G401 (cell line): ENCODE data around the gene ARMC2. TPM values are rescaled to one million over a fixed set of nuclear protein-coding genes. Genes with fewer than 3 reads are reported as not detected.
A peak's percentile ranks its signal among the peaks of the same experiment; 100 is the strongest.
"Not testable (repeated sequence)": the region's sequence is repeated elsewhere in the genome, so short reads cannot be mapped to it uniquely, and the experiment has no call there.

Experiments
- DNase-seq: peaks from one replicate; pipeline ENCODE4 v3.0.0-alpha.2; 2015; ENCODE audit warnings: low spot score
- in situ Hi-C: cut with HindIII; loops from 2 replicates; pipeline ENCODE4 v1.10.0; 2016; ENCODE audit warnings: low sequenced_read_pairs, mixed read lengths
- total RNA-seq: library from RNA; depleted of rRNA; stranded (reverse); fragments of >200 nt; shearing (Covaris generic); gene quantifications from 2 replicates; pipeline ENCODE4 v1.2.3, GENCODE V29; 2014

Gene ARMC2
- total RNA-seq, 1 experiment from 2014 or later = 0.54 TPM

- in situ Hi-C loops = no loop called here
- no peak for DNase-seq
Measured at GRCh38 chr6:108853077-108853476, 4.9 kb downstream of the ARMC2 start.

- in situ Hi-C loops = no loop called here
- DNase-seq = no peak
Measured at GRCh38 chr6:108862479-108863191, 14.4 kb downstream of the ARMC2 start.

DNA sequence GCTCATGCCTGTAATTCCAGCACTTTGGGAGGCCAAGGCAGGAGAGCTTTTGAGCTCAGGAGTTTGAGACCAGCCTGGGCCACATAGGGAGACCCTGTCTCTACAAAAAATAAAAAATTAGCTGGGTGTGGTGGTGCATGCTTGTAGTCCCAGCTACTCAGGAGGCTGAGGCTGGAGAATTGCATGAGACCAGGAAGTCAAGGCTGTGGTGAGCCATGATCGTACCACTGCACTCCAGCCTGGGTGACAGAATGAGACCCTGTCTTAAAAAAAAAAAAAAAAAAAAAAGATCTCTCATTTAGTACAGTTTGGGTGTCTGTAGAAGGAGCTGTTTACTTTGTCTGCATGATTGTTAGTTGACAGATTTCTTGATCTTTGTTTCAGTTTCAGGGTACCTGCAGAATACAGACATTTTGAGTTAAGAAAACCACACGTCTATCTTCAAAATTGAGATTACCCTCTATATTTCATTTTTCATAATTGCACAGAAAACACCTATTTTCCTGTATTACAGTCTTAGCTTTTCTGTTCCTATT lies 17.6 kb downstream of the ARMC2 start:
- in situ Hi-C loops, DNase-seq: not testable (repeated sequence)

DNA sequence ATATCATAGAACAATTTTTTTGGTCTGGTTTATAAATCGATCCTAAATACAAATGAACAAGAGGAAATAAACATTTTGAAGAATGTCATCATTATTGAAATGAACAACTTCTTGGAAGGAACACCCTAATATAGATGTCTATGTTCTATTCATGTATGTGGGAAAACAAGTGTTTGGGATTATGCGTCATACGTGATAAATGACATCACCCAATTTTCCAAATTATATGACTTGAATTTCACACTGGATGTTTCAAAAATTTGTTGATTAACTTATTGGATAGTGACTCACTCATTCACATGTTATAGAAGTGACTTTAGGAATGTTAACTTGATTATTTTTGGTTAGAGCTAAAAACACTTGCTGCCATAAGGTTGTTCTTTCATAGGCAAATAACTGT lies 18.6 kb downstream of the ARMC2 start:
- DNase-seq = no peak
- in situ Hi-C loops = no loop called here

DNA sequence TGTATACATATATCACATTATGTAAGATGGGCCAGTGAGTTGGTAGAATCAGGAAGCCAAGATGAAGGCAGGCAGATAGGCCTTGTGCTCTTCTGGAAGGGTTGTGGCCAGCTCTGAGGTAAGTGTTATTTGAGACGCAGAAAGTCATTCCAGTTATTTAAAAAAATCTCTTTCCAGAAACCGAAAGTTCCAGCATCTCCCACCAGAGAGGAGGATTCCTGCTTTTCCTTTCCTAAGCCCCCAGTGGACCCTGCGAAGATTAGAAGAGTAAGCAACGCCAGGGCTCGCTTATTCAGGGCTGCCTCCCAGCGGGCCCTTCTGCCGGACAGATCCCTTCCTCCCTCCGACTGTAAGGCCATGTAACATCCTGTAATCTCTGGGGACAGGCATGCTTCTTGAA lies 20.4 kb downstream of the ARMC2 start:
- DNase-seq = no peak
- in situ Hi-C loops = no loop called here

DNA sequence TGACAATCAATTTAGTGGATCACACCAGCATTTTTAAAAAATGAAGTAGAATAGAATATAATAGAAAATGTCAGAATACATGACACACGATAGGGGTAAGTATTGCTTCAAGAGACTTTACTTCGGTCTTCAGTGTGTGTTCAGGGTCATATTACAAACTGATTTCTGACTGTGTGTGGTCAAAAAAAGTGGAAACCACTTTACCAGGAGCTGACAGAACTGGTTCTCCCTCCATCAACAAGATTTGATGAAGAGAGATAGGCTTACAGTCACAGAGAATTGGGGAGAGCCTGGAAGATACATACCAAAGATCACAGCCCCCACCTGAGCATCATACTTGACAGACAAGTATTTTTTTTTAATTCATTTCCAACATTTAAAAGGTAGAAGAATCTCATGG lies 21.7 kb downstream of the ARMC2 start:
- no peak for DNase-seq

DNA sequence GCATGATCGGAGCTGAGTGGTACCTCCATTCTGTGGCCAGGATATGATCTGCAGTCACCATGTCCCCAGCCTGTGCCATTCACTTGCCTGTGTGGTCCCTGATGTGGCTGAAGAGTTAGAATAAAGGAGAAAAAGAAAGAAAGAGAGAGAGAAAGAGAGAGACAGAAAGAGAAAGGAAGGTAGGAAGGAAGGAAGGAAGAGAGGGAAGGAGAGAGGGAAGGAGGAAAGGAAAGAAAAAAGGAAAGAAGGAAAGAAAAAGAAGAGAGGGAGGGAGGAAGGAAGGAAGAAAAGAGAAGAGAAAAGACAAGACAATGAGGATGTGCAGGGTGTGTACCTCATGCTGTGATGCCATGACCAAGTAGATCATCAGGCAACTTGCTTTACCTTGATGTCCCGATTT lies 22.1 kb downstream of the ARMC2 start:
- DNase-seq = no peak
- in situ Hi-C loops = no loop called here

More for the DNA sequence above, 21.7 kb downstream of the ARMC2 start:
- in situ Hi-C loops = no loop called here

- peak; percentile 31 for DNase-seq
- in situ Hi-C loops = no loop called here
Measured at GRCh38 chr6:108872141-108872557, 23.9 kb downstream of the ARMC2 start.

DNA sequence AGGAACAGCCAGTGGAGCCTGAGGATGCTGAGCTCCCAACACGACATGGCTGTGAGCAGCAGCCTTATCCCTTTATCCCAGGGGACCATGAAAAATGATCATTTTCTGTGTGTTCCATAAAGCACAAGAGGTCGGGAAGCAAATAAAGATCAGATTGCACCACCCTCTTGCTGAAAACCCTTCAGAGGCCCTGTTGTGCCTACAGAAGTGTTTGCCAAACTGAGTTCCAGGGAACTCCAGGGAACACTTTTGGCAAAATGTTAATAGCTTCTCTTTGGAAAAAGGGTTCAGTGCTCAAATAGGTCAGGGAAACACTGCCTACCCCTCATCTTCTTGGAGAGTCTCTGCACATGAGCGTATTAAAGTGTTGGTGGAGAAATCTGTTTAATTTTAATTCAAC lies 24.4 kb downstream of the ARMC2 start:
- no peak for DNase-seq
- in situ Hi-C loops = no loop called here

- DNase-seq = no peak
- in situ Hi-C loops = no loop called here
Measured at GRCh38 chr6:108873251-108873650, 25.0 kb downstream of the ARMC2 start.

GRCh38 chr6:108873971-108874370 lies 25.7 kb downstream of the ARMC2 start:
- no peak for DNase-seq
- in situ Hi-C loops = no loop called here

- no peak for DNase-seq
- in situ Hi-C loops = no loop called here
Measured at GRCh38 chr6:108874470-108875160, 26.4 kb downstream of the ARMC2 start.

DNA sequence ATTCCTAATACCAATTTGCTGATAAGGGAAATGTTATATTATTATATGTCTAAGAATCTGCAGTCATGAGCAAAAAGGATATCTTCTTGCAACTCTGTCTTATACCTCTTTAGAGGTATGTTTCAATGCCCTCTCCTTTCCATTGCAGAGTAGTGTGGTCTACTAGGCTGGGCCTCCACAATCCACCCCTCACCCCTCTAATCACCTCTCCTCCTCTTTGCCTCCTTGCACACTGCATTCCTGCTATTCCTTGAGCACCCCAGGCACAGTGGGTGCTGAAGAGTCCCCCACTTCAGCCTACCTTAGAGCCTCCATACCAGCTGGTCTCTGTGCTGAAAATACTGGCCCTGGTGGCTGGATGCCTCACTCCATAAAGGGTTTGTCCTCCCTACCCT lies 26.9 kb downstream of the ARMC2 start:
- in situ Hi-C loops = no loop called here
- DNase-seq = no peak

- in situ Hi-C loops = no loop called here
- no peak for DNase-seq
Measured at GRCh38 chr6:108877046-108877751, 29.0 kb downstream of the ARMC2 start.

- no peak for DNase-seq
- in situ Hi-C loops = no loop called here
Measured at GRCh38 chr6:108878942-108879341, 30.7 kb downstream of the ARMC2 start.

DNA sequence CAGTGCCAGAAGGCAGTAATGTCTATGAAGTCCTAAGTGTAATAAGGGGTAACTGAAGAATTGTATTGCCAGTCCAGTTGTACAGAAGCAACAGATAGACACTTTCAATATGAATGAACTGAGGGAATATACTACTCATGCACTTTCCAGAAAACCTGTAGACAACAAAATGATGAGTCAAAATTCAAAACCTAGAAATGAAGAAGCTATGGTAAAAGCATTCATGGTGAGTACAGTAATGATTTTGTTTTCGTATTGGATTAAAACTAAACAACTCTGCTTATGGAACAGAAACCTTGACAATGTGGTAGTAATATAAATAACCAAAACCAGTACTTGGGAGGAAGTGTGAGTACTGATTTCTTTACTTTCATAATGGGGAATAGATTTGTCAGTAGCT lies 35.0 kb downstream of the ARMC2 start:
- no peak for DNase-seq
- in situ Hi-C loops = no loop called here

DNA sequence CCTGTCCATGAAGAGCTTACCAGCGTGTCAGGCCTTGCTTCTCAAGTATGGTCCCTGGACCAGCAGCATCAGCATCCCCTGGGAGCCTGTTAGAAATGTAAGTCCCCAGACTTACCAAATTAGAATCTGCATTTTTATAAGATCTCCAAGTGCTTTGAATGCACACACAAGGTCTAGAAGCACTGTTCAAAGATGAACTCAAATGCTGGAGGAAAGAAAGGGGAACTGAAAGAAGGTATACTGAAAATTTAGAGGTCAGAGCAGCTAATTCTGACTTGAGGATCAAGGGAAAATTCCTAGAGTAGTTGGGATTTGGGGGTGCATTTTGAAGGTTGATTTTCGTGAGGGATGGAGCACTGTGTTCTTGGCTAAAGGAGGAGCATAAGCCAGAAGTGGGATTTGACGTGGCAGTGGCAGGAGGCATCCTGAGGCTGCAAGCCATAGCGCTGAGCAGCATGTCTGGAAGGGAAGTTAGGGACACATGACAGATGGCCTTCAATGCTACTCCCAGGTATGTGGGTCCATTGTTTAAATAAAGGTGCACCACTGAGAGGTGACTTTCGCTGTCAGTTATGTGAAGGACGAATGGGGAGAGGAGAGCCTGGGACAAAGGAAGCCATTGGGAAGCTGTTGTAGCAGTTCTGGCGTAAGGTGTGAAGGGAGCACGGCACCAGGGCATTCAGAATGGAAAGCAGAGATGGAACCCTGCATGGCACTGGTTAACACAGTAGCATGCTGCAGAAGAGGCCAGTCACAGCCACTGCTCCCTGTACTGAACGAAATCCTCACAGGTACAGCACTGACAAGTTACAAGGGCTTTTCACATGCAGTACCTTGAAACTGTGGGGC lies 36.2 kb downstream of the ARMC2 start:
- in situ Hi-C loops = no loop called here
- DNase-seq = no peak

- in situ Hi-C loops = no loop called here
- DNase-seq = no peak
Measured at GRCh38 chr6:108888052-108888451, 39.8 kb downstream of the ARMC2 start.

GRCh38 chr6:108888745-108889144 lies 40.5 kb downstream of the ARMC2 start:
- in situ Hi-C loops = no loop called here
- no peak for DNase-seq
